Body of pancreas (tissue), 4 donors: ENCODE data around the gene CCDC30.

Experiments
- CTCF ChIP-seq, 7 experiments: fragments of 450-650 bp in 4 of 7; fragments of 200-600 bp in 3 of 7; sonication (generic) in 3 of 7; IDR thresholded peaks; one replicate each; pipeline ENCODE4 v1.5.1; 2016 to 2019; ENCODE audit warnings: antibody characterized with exemption in 7 of 7
- POLR2A ChIP-seq, 3 donors: fragments of 450-650 bp; IDR thresholded peaks; one replicate each; pipeline ENCODE4 v1.6.1; 2016; ENCODE audit warnings: antibody characterized with exemption in 3 of 3, mild to moderate bottlenecking in 2 of 3

GRCh38 chr1:42692461-42692860 is 229.4 kb downstream of the CCDC30 start:
- TF ChIP-seq CTCF (IDR thresholded peaks at IDR 0.05) (no peak), POLR2A (IDR thresholded peaks at IDR 0.05) (no peak)
